ENCODE results near the gene CTSE.

Gene CTSE

DNA sequence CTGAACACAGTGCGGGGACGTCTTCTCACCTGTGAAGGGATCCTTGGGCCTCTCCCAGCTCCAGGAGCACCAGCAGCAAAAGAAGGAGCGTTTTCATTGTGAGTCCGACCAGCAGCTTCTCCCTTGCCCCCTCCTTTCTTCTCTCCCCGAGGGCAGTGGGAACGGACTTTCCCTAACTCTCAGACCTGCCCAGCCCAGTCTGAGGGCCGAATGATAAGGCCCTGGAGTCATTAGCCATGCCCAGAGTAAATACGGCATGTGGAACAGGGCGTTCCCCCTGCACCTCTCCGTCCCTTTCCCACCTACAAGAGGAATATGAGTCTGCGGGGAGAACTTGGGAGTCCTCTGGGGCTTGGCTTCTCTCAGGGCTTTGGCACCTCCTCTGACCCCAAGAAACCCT lies at the start of gene CTSE:
Gene CTSE (minus strand): TSS at position 201 of the 400 bp plus-strand sequence. CDS start 104 bp downstream, at position 97.
- no peaks in the 10 kb centered on the region for H3K36me3 ChIP-seq (ENCODE audit: control insufficient read depth, insufficient read depth, low read length)
- TF ChIP-seq, protein P1, sequence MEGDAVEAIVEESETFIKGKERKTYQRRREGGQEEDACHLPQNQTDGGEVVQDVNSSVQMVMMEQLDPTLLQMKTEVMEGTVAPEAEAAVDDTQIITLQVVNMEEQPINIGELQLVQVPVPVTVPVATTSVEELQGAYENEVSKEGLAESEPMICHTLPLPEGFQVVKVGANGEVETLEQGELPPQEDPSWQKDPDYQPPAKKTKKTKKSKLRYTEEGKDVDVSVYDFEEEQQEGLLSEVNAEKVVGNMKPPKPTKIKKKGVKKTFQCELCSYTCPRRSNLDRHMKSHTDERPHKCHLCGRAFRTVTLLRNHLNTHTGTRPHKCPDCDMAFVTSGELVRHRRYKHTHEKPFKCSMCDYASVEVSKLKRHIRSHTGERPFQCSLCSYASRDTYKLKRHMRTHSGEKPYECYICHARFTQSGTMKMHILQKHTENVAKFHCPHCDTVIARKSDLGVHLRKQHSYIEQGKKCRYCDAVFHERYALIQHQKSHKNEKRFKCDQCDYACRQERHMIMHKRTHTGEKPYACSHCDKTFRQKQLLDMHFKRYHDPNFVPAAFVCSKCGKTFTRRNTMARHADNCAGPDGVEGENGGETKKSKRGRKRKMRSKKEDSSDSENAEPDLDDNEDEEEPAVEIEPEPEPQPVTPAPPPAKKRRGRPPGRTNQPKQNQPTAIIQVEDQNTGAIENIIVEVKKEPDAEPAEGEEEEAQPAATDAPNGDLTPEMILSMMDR (IDR thresholded peaks at IDR 0.05; ENCODE audit: insufficient read depth, low read length, poor library complexity, severe bottlenecking) = no peak
- H3K27me3 ChIP-seq (replicated peaks; ENCODE audit: control insufficient read depth, insufficient read depth, low read length) = peaks cover 2% of the 10 kb centered on the region
- H3K4me3 ChIP-seq (replicated peaks; ENCODE audit: low read depth, low read length) = no peak within 1 kb of the TSS
- DNase-seq (ENCODE audit: extremely low read depth, insufficient read length) = no peak

- Histone ChIP-seq H3K36me3 (ENCODE audit: control insufficient read depth, insufficient read depth, low read length) (peaks cover 3% of the 10 kb centered on the region), H3K4me3 (replicated peaks; ENCODE audit: low read depth, low read length) (no peak overlapping the region), H3K27me3 (replicated peaks; ENCODE audit: control insufficient read depth, insufficient read depth, low read length) (no peaks in the 10 kb centered on the region)
- TF ChIP-seq, protein P1 (IDR thresholded peaks at IDR 0.05; ENCODE audit: insufficient read depth, low read length, poor library complexity, severe bottlenecking) = no peak
- DNase-seq (ENCODE audit: extremely low read depth, insufficient read length) = no peak
Observed at GRCh38 chr1:206070627-206071304, 47.1 kb upstream of the CTSE start.

GRCh38 chr1:206068314-206068713 lies 44.6 kb upstream of the CTSE start:
- Histone ChIP-seq H3K36me3 (ENCODE audit: control insufficient read depth, insufficient read depth, low read length) (peaks cover 3% of the 10 kb centered on the region), H3K4me3 (replicated peaks; ENCODE audit: low read depth, low read length) (no peak overlapping the region), H3K27me3 (replicated peaks; ENCODE audit: control insufficient read depth, insufficient read depth, low read length) (no peaks in the 10 kb centered on the region)
- TF ChIP-seq, protein P1 (IDR thresholded peaks at IDR 0.05; ENCODE audit: insufficient read depth, low read length, poor library complexity, severe bottlenecking) = no peak
- DNase-seq (ENCODE audit: extremely low read depth, insufficient read length) = no peak

GRCh38 chr1:206067486-206068227 lies 44.0 kb upstream of the CTSE start:
- no peak for DNase-seq (ENCODE audit: extremely low read depth, insufficient read length)
- H3K36me3 ChIP-seq (ENCODE audit: control insufficient read depth, insufficient read depth, low read length) = peaks cover 5% of the 10 kb centered on the region
- H3K4me3 ChIP-seq (replicated peaks; ENCODE audit: low read depth, low read length) = no peak overlapping the region
- TF ChIP-seq, protein P1 (IDR thresholded peaks at IDR 0.05; ENCODE audit: insufficient read depth, low read length, poor library complexity, severe bottlenecking) = no peak
- no peaks in the 10 kb centered on the region for H3K27me3 ChIP-seq (replicated peaks; ENCODE audit: control insufficient read depth, insufficient read depth, low read length)

DNA sequence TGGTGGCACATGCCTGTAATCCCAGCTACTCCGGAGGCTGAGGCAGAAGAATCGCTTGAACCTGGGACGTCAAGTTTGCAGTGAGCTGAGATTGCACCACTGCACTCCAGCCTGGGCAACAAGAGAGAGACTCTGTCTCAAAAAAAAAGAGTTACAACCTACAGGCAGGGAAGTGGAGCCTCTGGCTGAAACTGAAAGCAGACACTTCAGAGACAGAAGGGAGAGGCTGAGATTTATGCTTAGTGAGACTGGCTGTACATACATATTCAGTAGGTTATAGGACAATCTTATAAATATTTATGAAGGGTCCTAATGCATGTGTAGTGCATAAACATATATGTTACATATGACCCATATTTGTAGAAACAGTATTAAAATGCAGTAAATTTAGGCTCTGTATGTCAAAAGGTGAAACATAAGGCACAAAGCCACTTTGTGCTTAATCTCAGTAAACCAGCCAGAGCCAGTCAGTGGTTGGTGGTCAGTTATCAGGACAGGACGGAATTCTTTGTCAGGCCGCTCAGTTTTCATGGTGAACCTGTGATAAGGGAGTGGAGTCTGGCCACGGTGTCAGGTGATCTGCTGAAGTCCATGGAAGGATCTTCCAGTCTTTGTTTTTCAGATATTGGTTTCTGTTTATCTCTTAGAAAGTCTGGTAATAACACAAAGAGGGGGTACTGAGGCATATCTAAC lies 42.9 kb upstream of the CTSE start:
- TF ChIP-seq, protein P1 (IDR thresholded peaks at IDR 0.05; ENCODE audit: insufficient read depth, low read length, poor library complexity, severe bottlenecking) = no peak
- Histone ChIP-seq H3K27me3 (replicated peaks; ENCODE audit: control insufficient read depth, insufficient read depth, low read length) (no peaks in the 10 kb centered on the region), H3K4me3 (replicated peaks; ENCODE audit: low read depth, low read length) (no peak overlapping the region), H3K36me3 (ENCODE audit: control insufficient read depth, insufficient read depth, low read length) (peaks cover 7% of the 10 kb centered on the region)
- DNase-seq (ENCODE audit: extremely low read depth, insufficient read length) = no peak
